ENCODE results near the gene RAD51C. TPM values are rescaled to one million over a fixed set of nuclear protein-coding genes. Genes with fewer than 3 reads are reported as not detected.
"Not testable (repeated sequence)": the region's sequence is repeated elsewhere in the genome, so short reads cannot be mapped to it uniquely, and the experiment has no call there.

RAD51C gene
- total RNA-seq, 2 donors from 2014 or later: 24.3 to 29.3 TPM

- TF ChIP-seq, protein P1, sequence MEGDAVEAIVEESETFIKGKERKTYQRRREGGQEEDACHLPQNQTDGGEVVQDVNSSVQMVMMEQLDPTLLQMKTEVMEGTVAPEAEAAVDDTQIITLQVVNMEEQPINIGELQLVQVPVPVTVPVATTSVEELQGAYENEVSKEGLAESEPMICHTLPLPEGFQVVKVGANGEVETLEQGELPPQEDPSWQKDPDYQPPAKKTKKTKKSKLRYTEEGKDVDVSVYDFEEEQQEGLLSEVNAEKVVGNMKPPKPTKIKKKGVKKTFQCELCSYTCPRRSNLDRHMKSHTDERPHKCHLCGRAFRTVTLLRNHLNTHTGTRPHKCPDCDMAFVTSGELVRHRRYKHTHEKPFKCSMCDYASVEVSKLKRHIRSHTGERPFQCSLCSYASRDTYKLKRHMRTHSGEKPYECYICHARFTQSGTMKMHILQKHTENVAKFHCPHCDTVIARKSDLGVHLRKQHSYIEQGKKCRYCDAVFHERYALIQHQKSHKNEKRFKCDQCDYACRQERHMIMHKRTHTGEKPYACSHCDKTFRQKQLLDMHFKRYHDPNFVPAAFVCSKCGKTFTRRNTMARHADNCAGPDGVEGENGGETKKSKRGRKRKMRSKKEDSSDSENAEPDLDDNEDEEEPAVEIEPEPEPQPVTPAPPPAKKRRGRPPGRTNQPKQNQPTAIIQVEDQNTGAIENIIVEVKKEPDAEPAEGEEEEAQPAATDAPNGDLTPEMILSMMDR (IDR thresholded peaks at IDR 0.05): no peak
- H3K27me3 ChIP-seq: no peaks in the 10 kb centered on the region
Measured at GRCh38 chr17:58760248-58760647, 67.8 kb downstream of the RAD51C start.

DNA sequence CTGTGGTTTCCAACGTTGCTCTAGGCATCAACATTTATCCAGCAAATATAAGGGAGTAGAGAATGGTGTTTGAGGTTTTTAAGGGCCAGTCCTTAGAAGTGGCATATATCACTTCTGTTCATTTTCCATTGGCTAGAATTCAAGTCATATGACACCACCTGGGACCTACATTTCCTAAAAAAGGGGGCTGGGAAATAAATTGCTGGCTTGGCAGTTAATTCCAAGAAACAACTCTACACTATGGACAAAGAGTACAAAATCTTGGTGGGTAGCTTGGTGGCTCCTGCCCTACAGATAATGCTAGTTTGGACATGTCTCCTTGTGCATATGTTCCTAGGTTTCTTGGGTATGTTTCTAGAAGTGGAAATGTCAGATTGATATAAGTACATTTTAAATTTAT is 70.9 kb downstream of the RAD51C start:
- H3K36me3 ChIP-seq: no peaks in the 10 kb centered on the region
- TF ChIP-seq, protein P1 (IDR thresholded peaks at IDR 0.05): no peak
- no peak overlapping the region for H3K4me3 ChIP-seq
- H3K9me3 ChIP-seq: no peaks in the 10 kb centered on the region
- H3K27me3 ChIP-seq: no peaks in the 10 kb centered on the region
- DNase-seq (ENCODE audit: low spot score): no peak
- no peak overlapping the region for H3K27ac ChIP-seq
- no peaks in the 10 kb centered on the region for H3K4me1 ChIP-seq

More at GRCh38 chr17:58760248-58760647, 67.8 kb downstream of the RAD51C start:
- H3K9me3 ChIP-seq: no peaks in the 10 kb centered on the region
- H3K36me3 ChIP-seq: no peaks in the 10 kb centered on the region
- DNase-seq (ENCODE audit: low spot score): no peak
- no peak overlapping the region for H3K4me3 ChIP-seq
- peaks cover 0 to 13% of the 10 kb centered on the region in 2 donors for H3K4me1 ChIP-seq
- no peak overlapping the region for H3K27ac ChIP-seq

DNA sequence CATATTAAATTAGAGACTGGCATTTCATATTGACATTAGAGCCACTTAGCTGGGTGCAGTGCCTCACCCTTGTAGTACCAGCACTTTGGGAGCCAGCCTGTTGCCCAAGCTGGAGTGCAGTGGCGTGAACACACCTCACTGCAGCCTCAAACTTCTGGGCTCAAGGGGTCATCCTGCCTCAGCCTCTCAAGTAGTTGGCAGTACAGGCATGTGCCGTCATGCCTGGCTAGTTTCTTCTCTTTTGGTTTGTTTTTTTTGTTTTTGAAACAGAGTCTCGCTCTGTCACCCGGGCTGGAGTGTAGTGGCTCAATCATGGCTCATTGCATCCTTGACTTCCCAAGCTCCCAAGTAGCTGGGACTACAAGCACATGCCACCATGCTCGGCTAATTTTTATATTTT is 72.0 kb downstream of the RAD51C start:
- TF ChIP-seq, protein P1 (IDR thresholded peaks at IDR 0.05): no peak
- Histone ChIP-seq H3K9me3 (no peaks in the 10 kb centered on the region), H3K36me3 (no peaks in the 10 kb centered on the region), H3K4me3 (no peak overlapping the region), H3K27me3 (no peaks in the 10 kb centered on the region), H3K27ac (no peak overlapping the region), H3K4me1 (no peaks in the 10 kb centered on the region)
- DNase-seq (ENCODE audit: low spot score): no peak

DNA sequence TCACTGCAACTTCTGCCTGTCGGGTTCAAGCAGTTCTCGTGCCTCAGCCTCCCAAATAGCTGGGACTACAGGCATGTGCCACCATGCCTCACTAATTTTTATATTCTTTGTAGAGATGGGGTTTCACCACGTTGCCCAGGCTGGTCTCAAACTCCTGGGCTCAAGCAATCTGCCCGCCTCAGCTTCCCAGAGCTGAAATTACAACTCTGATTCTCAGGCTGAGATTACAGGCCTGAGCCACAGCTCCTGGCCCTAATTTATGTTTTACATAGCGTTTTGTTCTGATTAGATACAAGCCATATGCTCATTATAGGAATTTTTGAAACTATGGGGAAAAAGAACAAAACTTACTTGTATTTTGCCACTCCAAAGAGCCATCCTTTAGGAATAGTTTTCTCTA is 86.1 kb downstream of the RAD51C start:
- not testable (repeated sequence) for H3K36me3 ChIP-seq; H3K27me3 ChIP-seq; H3K4me1 ChIP-seq; DNase-seq (ENCODE audit: low spot score); H3K9me3 ChIP-seq; H3K27ac ChIP-seq; H3K4me3 ChIP-seq

GRCh38 chr17:58779446-58779845 is 87.0 kb downstream of the RAD51C start:
- TF ChIP-seq, protein P1 (IDR thresholded peaks at IDR 0.05): no peak
- DNase-seq (ENCODE audit: low spot score): no peak
- Histone ChIP-seq H3K27me3 (no peaks in the 10 kb centered on the region), H3K4me1 (no peaks in the 10 kb centered on the region), H3K4me3 (no peak overlapping the region), H3K27ac (no peak overlapping the region), H3K36me3 (no peaks in the 10 kb centered on the region), H3K9me3 (no peaks in the 10 kb centered on the region)

- H3K4me1 ChIP-seq: peaks cover 0 to 8% of the 10 kb centered on the region in 2 donors
- H3K27ac ChIP-seq: no peak overlapping the region
- H3K27me3 ChIP-seq: no peaks in the 10 kb centered on the region
- no peak overlapping the region for H3K4me3 ChIP-seq
- H3K36me3 ChIP-seq: no peaks in the 10 kb centered on the region
- no peak for DNase-seq (ENCODE audit: low spot score)
- H3K9me3 ChIP-seq: no peaks in the 10 kb centered on the region
- TF ChIP-seq, protein P1 (IDR thresholded peaks at IDR 0.05): no peak
Measured at GRCh38 chr17:58783380-58783779, 91.0 kb downstream of the RAD51C start.

Measured in right atrium auricular region (tissue), 2 donors.